ENCODE data around the gene MAP3K5. TPM values are rescaled to one million over a fixed set of nuclear protein-coding genes. Genes with fewer than 3 reads are reported as not detected.

Gene MAP3K5
- total RNA-seq, 4 donors from 2014 or later: 16.2 to 52.7 (median 34.8) TPM

DNA sequence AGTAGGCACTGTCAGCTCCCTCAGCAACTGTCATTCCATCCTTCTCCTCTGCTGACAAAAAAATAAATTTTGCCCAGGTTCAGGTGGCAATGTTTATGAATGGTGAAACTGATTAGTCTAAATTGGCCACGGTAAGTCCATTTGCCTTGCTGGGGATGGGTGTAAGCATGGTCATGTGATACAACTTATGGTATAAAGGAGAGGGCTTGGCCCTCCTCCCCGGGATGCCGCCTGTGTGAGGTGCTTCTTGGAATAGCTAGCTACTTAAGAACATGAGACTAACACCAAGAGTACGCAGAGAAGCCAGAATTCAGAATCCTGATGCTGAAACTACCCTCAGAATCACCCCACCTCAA is 147.7 kb downstream of the MAP3K5 start:
- in situ Hi-C loops (cut with MboI; ENCODE audit: low pct_ligation_motif_present in 1 of 4, low pct_unique_long_range_greater_than_20kb in 1 of 4, low sequenced_read_pairs in 3 of 4): loop anchor here in 3 of 4 donors (5.0 to 10.0 kb wide), 3 partner anchors 60 to 150 kb away; partner anchors contain the start of gene MAP3K5 (in 2 of the 3)
- Histone ChIP-seq H3K27me3 (no peaks in the 10 kb centered on the region), H3K4me3 (no peak overlapping the region), H3K36me3 (no peaks in the 10 kb centered on the region), H3K9me3 (no peaks in the 10 kb centered on the region), H3K27ac (peak overlapping the region; percentile 4 to 58 (median 32)), H3K4me1 (peaks cover 0 to 17% (median 8%) of the 10 kb centered on the region in 4 donors)
- 80 to 83% methylated on average over 1 to 4 of the region's 4 CpGs for WGBS, 2 donors (ENCODE audit: low coverage in 1 of 2)
- no peak for DNase-seq
- intact Hi-C loops (cut with DNase I; ENCODE audit: low total_unique reads): loop anchor here (2.0 kb wide), 1 partner anchor 148 kb away; the partner anchor contains the start of gene MAP3K5
- TF ChIP-seq POLR2AphosphoS5 (IDR thresholded peaks at IDR 0.05): no peak
- TF ChIP-seq EP300 (IDR thresholded peaks at IDR 0.05; ENCODE audit: low read depth): no peak
- TF ChIP-seq, protein P1, sequence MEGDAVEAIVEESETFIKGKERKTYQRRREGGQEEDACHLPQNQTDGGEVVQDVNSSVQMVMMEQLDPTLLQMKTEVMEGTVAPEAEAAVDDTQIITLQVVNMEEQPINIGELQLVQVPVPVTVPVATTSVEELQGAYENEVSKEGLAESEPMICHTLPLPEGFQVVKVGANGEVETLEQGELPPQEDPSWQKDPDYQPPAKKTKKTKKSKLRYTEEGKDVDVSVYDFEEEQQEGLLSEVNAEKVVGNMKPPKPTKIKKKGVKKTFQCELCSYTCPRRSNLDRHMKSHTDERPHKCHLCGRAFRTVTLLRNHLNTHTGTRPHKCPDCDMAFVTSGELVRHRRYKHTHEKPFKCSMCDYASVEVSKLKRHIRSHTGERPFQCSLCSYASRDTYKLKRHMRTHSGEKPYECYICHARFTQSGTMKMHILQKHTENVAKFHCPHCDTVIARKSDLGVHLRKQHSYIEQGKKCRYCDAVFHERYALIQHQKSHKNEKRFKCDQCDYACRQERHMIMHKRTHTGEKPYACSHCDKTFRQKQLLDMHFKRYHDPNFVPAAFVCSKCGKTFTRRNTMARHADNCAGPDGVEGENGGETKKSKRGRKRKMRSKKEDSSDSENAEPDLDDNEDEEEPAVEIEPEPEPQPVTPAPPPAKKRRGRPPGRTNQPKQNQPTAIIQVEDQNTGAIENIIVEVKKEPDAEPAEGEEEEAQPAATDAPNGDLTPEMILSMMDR (IDR thresholded peaks at IDR 0.05): no peak
- no peak for TF ChIP-seq POLR2A (IDR thresholded peaks at IDR 0.05)

DNA sequence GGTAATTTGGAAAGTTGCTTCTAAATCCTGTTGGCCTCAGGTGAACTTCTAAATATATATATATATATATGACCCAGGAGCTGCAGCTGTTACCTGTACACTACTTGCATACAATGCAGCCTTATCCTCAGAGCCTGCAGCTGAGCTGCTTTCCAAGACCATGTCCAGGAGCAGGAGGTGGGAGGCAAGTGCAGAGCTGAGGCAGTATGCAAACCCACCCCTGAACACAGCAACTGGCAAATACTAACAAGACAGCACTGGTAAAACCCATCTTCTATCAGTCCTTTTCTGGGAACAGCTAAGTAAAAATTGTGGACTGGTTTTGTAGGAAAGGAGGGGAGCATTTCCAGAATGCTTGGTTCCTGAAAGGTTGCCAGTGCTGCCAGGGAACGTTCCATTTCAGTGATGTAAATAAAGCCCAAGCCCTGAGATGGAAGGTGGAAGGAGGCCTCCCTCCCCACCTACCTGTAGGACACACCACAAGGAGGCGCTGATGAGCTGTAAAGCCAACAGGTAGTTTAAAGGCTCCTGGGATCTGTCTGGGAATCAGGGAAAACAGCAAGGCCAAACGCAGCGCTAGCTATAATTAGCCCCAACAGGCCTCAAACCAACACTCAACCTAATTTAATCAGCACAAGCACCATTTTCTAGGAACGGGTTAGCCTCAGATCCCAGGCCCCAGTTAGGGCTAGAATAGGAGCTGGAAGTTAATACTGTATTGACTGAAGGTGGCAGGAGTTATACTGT is 148.3 kb downstream of the MAP3K5 start:
- intact Hi-C loops (cut with DNase I; ENCODE audit: low total_unique reads): loop anchor here (2.0 kb wide), 1 partner anchor 149 kb away; the partner anchor contains the start of gene MAP3K5
- no peaks in the 10 kb centered on the region for H3K9me3 ChIP-seq
- peak; percentile 93 for DNase-seq
- in situ Hi-C loops (cut with MboI; ENCODE audit: low pct_ligation_motif_present in 1 of 4, low pct_unique_long_range_greater_than_20kb in 1 of 4, low sequenced_read_pairs in 3 of 4): loop anchor here in 3 of 4 donors (5.0 to 10.0 kb wide), 3 partner anchors 59 to 151 kb away; partner anchors contain the start of gene MAP3K5 (in 2 of the 3)
- peaks cover 0 to 17% (median 8%) of the 10 kb centered on the region in 4 donors for H3K4me1 ChIP-seq
- WGBS, 2 donors (ENCODE audit: low coverage in 1 of 2): 0 to 8% methylated on average over 2 to 5 of the region's 5 CpGs
- H3K4me3 ChIP-seq: no peak overlapping the region
- no peaks in the 10 kb centered on the region for H3K27me3 ChIP-seq
- H3K27ac ChIP-seq: peak overlapping the region; percentile 4 to 58 (median 32)
- H3K36me3 ChIP-seq: no peaks in the 10 kb centered on the region
- TF ChIP-seq POLR2A (IDR thresholded peaks at IDR 0.05) (no peak), POLR2AphosphoS5 (IDR thresholded peaks at IDR 0.05) (peak in 1 of 3 donors; percentile 26)
- TF ChIP-seq, protein P1 (IDR thresholded peaks at IDR 0.05): peak; percentile 76 to 94 (median 88)

DNA sequence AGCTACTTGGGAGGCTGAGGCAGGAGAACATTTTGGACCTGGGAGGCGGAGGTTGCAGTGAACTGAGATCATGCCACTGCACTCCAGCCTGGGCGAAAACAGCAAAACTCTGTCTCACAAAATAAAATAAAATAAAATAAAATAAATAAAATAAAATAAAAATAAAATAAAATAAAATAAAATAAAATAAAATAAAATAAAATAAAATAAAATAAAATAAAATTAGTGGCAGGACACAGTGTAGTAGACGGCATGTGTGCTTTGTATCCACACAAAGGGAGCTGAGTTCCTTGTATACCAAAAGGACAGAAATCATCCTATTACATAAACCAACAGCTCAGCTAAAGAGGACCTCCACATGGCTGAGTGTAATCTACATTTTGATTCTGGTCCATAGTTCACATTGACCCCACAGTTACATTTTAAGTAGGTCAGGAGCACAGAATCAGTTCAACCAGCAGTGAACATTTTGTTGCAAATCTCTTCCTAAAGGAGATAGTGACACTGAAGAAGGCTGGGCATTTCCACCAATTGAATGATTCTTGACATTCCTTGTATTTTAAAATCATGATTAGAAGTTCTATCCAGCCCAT is 150.3 kb downstream of the MAP3K5 start:
- Histone ChIP-seq H3K36me3 (peaks cover 0 to 5% (median 1%) of the 10 kb centered on the region in 4 donors), H3K4me3 (no peak overlapping the region), H3K27me3 (no peaks in the 10 kb centered on the region), H3K9me3 (no peaks in the 10 kb centered on the region), H3K4me1 (peaks cover 0 to 11% (median 7%) of the 10 kb centered on the region in 4 donors), H3K27ac (no peak overlapping the region)
- in situ Hi-C loops (cut with MboI; ENCODE audit: low pct_ligation_motif_present in 1 of 4, low pct_unique_long_range_greater_than_20kb in 1 of 4, low sequenced_read_pairs in 3 of 4) (loop anchor here in 3 of 4 donors (5.0 to 10.0 kb wide), 3 partner anchors 57 to 153 kb away; partner anchors contain the start of gene MAP3K5 (in 2 of the 3)), intact Hi-C loops (cut with DNase I; ENCODE audit: low total_unique reads) (no loop called here)
- 95 to 96% methylated on average over 3 of the region's 3 CpGs for WGBS, 2 donors (ENCODE audit: low coverage in 1 of 2)
- TF ChIP-seq, protein P1 (IDR thresholded peaks at IDR 0.05): no peak
- no peak for TF ChIP-seq POLR2AphosphoS5 (IDR thresholded peaks at IDR 0.05)
- no peak for TF ChIP-seq POLR2A (IDR thresholded peaks at IDR 0.05)
- TF ChIP-seq EP300 (IDR thresholded peaks at IDR 0.05; ENCODE audit: low read depth): no peak
- no peak for DNase-seq

DNA sequence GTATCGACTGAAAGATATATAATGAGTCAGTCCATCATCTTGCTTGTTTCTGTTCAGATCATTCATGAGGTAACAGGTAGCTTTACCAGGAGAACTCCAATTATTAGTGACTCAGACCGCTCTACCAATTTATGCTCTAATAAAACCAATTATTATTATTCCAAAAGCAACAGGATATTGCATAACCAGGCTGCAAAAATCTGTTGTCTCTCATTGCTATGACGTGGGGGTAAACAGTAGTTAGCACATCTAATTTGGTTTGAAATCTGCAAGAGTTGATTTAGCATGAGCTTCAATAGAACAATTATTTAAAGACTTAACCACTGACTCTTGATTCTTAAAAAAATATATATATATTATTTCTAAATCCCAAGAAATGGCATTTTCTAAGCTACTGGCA is 151.1 kb downstream of the MAP3K5 start:
- TF ChIP-seq POLR2AphosphoS5 (IDR thresholded peaks at IDR 0.05) (no peak), POLR2A (IDR thresholded peaks at IDR 0.05) (no peak), EP300 (IDR thresholded peaks at IDR 0.05; ENCODE audit: low read depth) (no peak)
- TF ChIP-seq, protein P1 (IDR thresholded peaks at IDR 0.05): no peak
- Histone ChIP-seq H3K4me1 (peaks cover 0 to 11% (median 7%) of the 10 kb centered on the region in 4 donors), H3K27ac (no peak overlapping the region), H3K27me3 (no peaks in the 10 kb centered on the region), H3K4me3 (no peak overlapping the region), H3K9me3 (no peaks in the 10 kb centered on the region), H3K36me3 (peaks cover 0 to 8% (median 3%) of the 10 kb centered on the region in 4 donors)
- no peak for DNase-seq
- in situ Hi-C loops (cut with MboI; ENCODE audit: low pct_ligation_motif_present in 1 of 4, low pct_unique_long_range_greater_than_20kb in 1 of 4, low sequenced_read_pairs in 3 of 4) (loop anchor here in 3 of 4 donors (5.0 to 10.0 kb wide), 3 partner anchors 56 to 154 kb away; partner anchors contain the start of gene MAP3K5 (in 2 of the 3)), intact Hi-C loops (cut with DNase I; ENCODE audit: low total_unique reads) (no loop called here)
- 87 to 94% methylated on average over 3 of the region's 3 CpGs for WGBS, 2 donors (ENCODE audit: low coverage in 1 of 2)
